ENCODE measurements around the gene RAPGEF6. TPM values are rescaled to one million over a fixed set of nuclear protein-coding genes. Genes with fewer than 3 reads are reported as not detected.

Gene RAPGEF6
- total and polyA plus RNA-seq, 9 of the 15 experiments (the other 6 are each of a cell fraction or from before 2014, with no cell fraction given) = 2.7 to 23.4 (median 12.7) TPM

DNA sequence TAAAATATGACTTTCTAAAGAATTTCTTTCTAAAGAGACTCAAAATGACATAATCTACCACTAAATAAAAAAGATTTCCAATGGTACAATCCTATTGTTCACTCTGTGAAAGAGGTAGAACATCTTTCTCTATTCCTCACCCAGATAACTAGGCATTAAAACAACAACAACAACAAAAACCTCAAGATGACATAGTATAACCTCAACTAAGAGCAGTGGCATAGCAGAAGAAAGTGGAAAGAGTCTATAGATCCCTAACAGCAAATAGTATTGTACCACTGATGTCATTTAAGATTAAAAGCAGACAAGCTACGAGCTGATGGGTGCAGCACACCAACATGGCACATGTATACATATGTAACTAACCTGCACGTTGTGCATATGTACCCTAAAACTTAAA lies 29.9 kb downstream of the RAPGEF6 start (continued):
- TF ChIP-seq TCF7L2 (IDR thresholded peaks at IDR 0.05; ENCODE audit: low read depth, low read length) = no peak
- no peak for TF ChIP-seq PRPF4 (IDR thresholded peaks at IDR 0.05; ENCODE audit: insufficient read depth, low read depth, low read length, poor library complexity, severe bottlenecking)
- no peak for TF ChIP-seq SAP30 (IDR thresholded peaks at IDR 0.05; ENCODE audit: borderline replicate concordance, insufficient read depth, low read depth, low read length, poor library complexity, severe bottlenecking)
- TF ChIP-seq FOXM1 (IDR thresholded peaks at IDR 0.05; ENCODE audit: low read depth) = no peak
- TF ChIP-seq FOXM1 (CRISPR knock-in tag; IDR thresholded peaks at IDR 0.05; ENCODE audit: low read depth) = no peak
- TF ChIP-seq, protein P1, sequence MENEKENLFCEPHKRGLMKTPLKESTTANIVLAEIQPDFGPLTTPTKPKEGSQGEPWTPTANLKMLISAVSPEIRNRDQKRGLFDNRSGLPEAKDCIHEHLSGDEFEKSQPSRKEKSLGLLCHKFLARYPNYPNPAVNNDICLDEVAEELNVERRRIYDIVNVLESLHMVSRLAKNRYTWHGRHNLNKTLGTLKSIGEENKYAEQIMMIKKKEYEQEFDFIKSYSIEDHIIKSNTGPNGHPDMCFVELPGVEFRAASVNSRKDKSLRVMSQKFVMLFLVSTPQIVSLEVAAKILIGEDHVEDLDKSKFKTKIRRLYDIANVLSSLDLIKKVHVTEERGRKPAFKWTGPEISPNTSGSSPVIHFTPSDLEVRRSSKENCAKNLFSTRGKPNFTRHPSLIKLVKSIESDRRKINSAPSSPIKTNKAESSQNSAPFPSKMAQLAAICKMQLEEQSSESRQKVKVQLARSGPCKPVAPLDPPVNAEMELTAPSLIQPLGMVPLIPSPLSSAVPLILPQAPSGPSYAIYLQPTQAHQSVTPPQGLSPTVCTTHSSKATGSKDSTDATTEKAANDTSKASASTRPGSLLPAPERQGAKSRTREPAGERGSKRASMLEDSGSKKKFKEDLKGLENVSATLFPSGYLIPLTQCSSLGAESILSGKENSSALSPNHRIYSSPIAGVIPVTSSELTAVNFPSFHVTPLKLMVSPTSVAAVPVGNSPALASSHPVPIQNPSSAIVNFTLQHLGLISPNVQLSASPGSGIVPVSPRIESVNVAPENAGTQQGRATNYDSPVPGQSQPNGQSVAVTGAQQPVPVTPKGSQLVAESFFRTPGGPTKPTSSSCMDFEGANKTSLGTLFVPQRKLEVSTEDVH (IDR thresholded peaks at IDR 0.05; ENCODE audit: low read depth, partially characterized antibody) = no peak
- no peak for TF ChIP-seq NUFIP1 (IDR thresholded peaks at IDR 0.05; ENCODE audit: partially characterized antibody)
- TF ChIP-seq DDX20 (tag; IDR thresholded peaks at IDR 0.05; ENCODE audit: low read depth) = no peak

Measured in K562 (cell line).